Breast epithelium (tissue), 3 donors: Measurements from ENCODE around the gene RNF220.

ENCODE experiments used
- POLR2AphosphoS5 ChIP-seq, 3 donors: sonication (generic); formaldehyde crosslinking; IDR thresholded peaks; one replicate each; pipeline ENCODE4 v1.6.1; 2017; ENCODE audit warnings: antibody characterized with exemption in 3 of 3
- TF ChIP-seq, protein P1 (sequence below), 3 donors: fragments of 450-650 bp; IDR thresholded peaks; one replicate each; pipeline ENCODE4 v1.5.1; 2016 to 2017; ENCODE audit warnings: antibody characterized with exemption in 3 of 3, mild to moderate bottlenecking in 3 of 3, moderate library complexity in 3 of 3

- TF ChIP-seq, protein P1, sequence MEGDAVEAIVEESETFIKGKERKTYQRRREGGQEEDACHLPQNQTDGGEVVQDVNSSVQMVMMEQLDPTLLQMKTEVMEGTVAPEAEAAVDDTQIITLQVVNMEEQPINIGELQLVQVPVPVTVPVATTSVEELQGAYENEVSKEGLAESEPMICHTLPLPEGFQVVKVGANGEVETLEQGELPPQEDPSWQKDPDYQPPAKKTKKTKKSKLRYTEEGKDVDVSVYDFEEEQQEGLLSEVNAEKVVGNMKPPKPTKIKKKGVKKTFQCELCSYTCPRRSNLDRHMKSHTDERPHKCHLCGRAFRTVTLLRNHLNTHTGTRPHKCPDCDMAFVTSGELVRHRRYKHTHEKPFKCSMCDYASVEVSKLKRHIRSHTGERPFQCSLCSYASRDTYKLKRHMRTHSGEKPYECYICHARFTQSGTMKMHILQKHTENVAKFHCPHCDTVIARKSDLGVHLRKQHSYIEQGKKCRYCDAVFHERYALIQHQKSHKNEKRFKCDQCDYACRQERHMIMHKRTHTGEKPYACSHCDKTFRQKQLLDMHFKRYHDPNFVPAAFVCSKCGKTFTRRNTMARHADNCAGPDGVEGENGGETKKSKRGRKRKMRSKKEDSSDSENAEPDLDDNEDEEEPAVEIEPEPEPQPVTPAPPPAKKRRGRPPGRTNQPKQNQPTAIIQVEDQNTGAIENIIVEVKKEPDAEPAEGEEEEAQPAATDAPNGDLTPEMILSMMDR (IDR thresholded peaks at IDR 0.05), result no peak
- TF ChIP-seq POLR2AphosphoS5 (IDR thresholded peaks at IDR 0.05), result no peak
Measured at GRCh38 chr1:44409757-44410156, 4.7 kb downstream of the RNF220 start.
